Hepatocyte (in vitro differentiated cells): ENCODE data around the gene LARP7. TPM values are rescaled to one million over a fixed set of nuclear protein-coding genes. Genes with fewer than 3 reads are reported as not detected.
A peak's percentile ranks its signal among the peaks of the same experiment; 100 is the strongest.

ENCODE experiments used
- DNase-seq: peaks from one replicate; pipeline ENCODE4 v3.0.0-alpha.2; 2016; ENCODE audit warnings: low spot score
- H2AFZ ChIP-seq: fragments of 200-600 bp; sonication (generic); 2 replicates; pipeline ENCODE4 v1.6.0; 2016; ENCODE audit warnings: antibody characterized with exemption, mild to moderate bottlenecking
- H3K27ac ChIP-seq: fragments of 200-600 bp; sonication (generic); 2 replicates; pipeline ENCODE4 v1.5.1; 2016; ENCODE audit warnings: mild to moderate bottlenecking
- H3K27me3 ChIP-seq: fragments of 200-600 bp; sonication (generic); 2 replicates; pipeline ENCODE4 v1.6.1; 2016
- H3K36me3 ChIP-seq: fragments of 200-600 bp; sonication (generic); replicated peaks from 2 replicates; pipeline ENCODE4 v1.5.1; 2016; ENCODE audit warnings: low read depth; ENCODE audit not compliant: insufficient read depth
- H3K4me1 ChIP-seq: fragments of 200-600 bp; sonication (generic); 2 replicates; pipeline ENCODE4 v1.5.1; 2016; ENCODE audit warnings: mild to moderate bottlenecking, moderate library complexity; ENCODE audit not compliant: insufficient read depth
- H3K4me2 ChIP-seq: fragments of 200-600 bp; sonication (generic); 2 replicates; pipeline ENCODE4 v1.6.0; 2016
- H3K4me3 ChIP-seq: fragments of 200-600 bp; sonication (generic); 2 replicates; pipeline ENCODE4 v1.5.1; 2016; ENCODE audit warnings: mild to moderate bottlenecking
- H3K79me2 ChIP-seq: fragments of 200-600 bp; sonication (generic); 2 replicates; pipeline ENCODE4 v1.6.0; 2017; ENCODE audit warnings: mild to moderate bottlenecking
- H3K9me2 ChIP-seq: fragments of 200-600 bp; sonication (generic); replicated peaks from 2 replicates; pipeline ENCODE4 v1.6.0; 2017; ENCODE audit warnings: mild to moderate bottlenecking; ENCODE audit not compliant: insufficient read depth
- H3K9me3 ChIP-seq: fragments of 200-600 bp; sonication (generic); 2 replicates; pipeline ENCODE4 v1.5.1; 2016; ENCODE audit warnings: low read depth, mild to moderate bottlenecking
- H4K20me1 ChIP-seq: fragments of 200-600 bp; sonication (generic); 2 replicates; pipeline ENCODE4 v1.6.0; 2016; ENCODE audit warnings: mild to moderate bottlenecking; ENCODE audit not compliant: insufficient read depth, poor library complexity, severe bottlenecking
- CTCF ChIP-seq: fragments of 200-600 bp; sonication (generic); IDR thresholded peaks from 2 replicates; pipeline ENCODE4 v1.5.1; 2016; ENCODE audit warnings: antibody characterized with exemption, mild to moderate bottlenecking; ENCODE audit not compliant: poor library complexity
- EZH2 ChIP-seq: fragments of 200-600 bp; sonication (generic); IDR thresholded peaks from 2 replicates; pipeline ENCODE4 v1.6.1; 2016; ENCODE audit warnings: antibody characterized with exemption, mild to moderate bottlenecking, borderline replicate concordance
- EZH2phosphoT487 ChIP-seq: fragments of 200-600 bp; sonication (generic); IDR thresholded peaks from one replicate; pipeline ENCODE4 v1.6.1; 2018; ENCODE audit warnings: antibody characterized with exemption, mild to moderate bottlenecking, low read depth, moderate library complexity; ENCODE audit not compliant: unreplicated experiment, severe bottlenecking
- WGBS: methylation state at CpG from one replicate; pipeline ENCODE4 v1.1.6; 2016; ENCODE audit warnings: low lambda C conversion rate; ENCODE audit errors: missing lambda C conversion rate; 5-methylcytosine and 5-hydroxymethylcytosine counted together
- polyA plus RNA-seq: library from polyadenylated mRNA; unstranded; fragments of >200 nt; fragmentation: Nextera tagmentation; extraction: Ambion mirVana; gene quantifications from 2 replicates; pipeline ENCODE4 v1.2.1, GENCODE V29; 2016
- total RNA-seq: library from RNA; depleted of rRNA; stranded (reverse); fragments of >200 nt; gene quantifications from 2 replicates; pipeline ENCODE4 v1.2.3, GENCODE V29; 2014

Gene LARP7
- total and polyA plus RNA-seq, 2 experiments from 2014 or later: 36.0 to 42.8 TPM

DNA sequence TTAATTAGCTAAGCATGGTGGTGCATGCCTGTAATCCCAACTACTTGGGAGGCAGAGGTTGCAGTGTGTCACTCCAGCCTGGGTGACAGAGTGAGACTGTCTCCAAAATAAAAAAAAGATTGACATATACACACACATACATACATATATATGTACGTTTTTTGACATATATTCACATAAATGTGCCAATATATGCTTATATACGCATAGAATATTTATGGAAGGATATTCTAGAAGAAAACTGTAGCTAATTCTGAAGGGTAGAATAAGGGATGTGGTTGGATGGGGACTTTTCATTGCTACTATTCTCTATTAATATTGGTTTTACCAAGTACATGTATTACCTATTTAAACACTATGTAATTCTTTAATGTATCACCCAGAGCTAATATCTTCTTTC is 20.0 kb upstream of the LARP7 start:
- H3K79me2 ChIP-seq: no peaks in the 10 kb centered on the region
- 98% methylated on average over 2 of the region's 2 CpGs for WGBS

GRCh38 chr4:112626228-112626627 is 10.7 kb upstream of the LARP7 start:
- H3K9me2 ChIP-seq: no peaks in the 10 kb centered on the region
- H3K4me3 ChIP-seq: no peak overlapping the region
- TF ChIP-seq EZH2 (no peak), CTCF (no peak), EZH2phosphoT487 (no peak)
- no peaks in the 10 kb centered on the region for H3K79me2 ChIP-seq
- no peak for DNase-seq
- no peaks in the 10 kb centered on the region for H3K9me3 ChIP-seq
- no peaks in the 10 kb centered on the region for H4K20me1 ChIP-seq
- H3K4me2 ChIP-seq: no peak overlapping the region
- H3K4me1 ChIP-seq: no peaks in the 10 kb centered on the region
- no peak overlapping the region for H3K27ac ChIP-seq
- 77% methylated on average over 4 of the region's 4 CpGs for WGBS
- H3K27me3 ChIP-seq: no peaks in the 10 kb centered on the region
- H2AFZ ChIP-seq: no peak overlapping the region
- H3K36me3 ChIP-seq: no peaks in the 10 kb centered on the region

More for the DNA sequence above, 20.0 kb upstream of the LARP7 start:
- Histone ChIP-seq H4K20me1 (no peaks in the 10 kb centered on the region), H2AFZ (no peak overlapping the region), H3K27me3 (no peaks in the 10 kb centered on the region), H3K4me3 (no peak overlapping the region), H3K4me2 (no peak overlapping the region), H3K9me3 (no peaks in the 10 kb centered on the region), H3K36me3 (no peaks in the 10 kb centered on the region), H3K27ac (no peak overlapping the region), H3K9me2 (no peaks in the 10 kb centered on the region), H3K4me1 (no peaks in the 10 kb centered on the region)
- DNase-seq: no peak
- no peak for TF ChIP-seq EZH2phosphoT487
- TF ChIP-seq EZH2: no peak
- TF ChIP-seq CTCF: no peak

- peaks cover 6% of the 10 kb centered on the region for H3K4me1 ChIP-seq
- no peak overlapping the region for H3K27ac ChIP-seq
- WGBS: 44% methylated on average over 4 of the region's 4 CpGs
- no peak overlapping the region for H2AFZ ChIP-seq
- no peaks in the 10 kb centered on the region for H3K9me2 ChIP-seq
- H3K4me3 ChIP-seq: no peak overlapping the region
- no peak overlapping the region for H3K4me2 ChIP-seq
- no peaks in the 10 kb centered on the region for H3K36me3 ChIP-seq
- no peaks in the 10 kb centered on the region for H3K27me3 ChIP-seq
- H3K79me2 ChIP-seq: peaks cover 21% of the 10 kb centered on the region
- TF ChIP-seq EZH2phosphoT487 (no peak), CTCF (peak; percentile 59), EZH2 (no peak)
- H3K9me3 ChIP-seq: no peaks in the 10 kb centered on the region
- H4K20me1 ChIP-seq: no peaks in the 10 kb centered on the region
- peak; percentile 28 for DNase-seq
Measured at GRCh38 chr4:112633477-112634235, 3.3 kb upstream of the LARP7 start.
